DMS153 (cell line): Measurements from ENCODE around the gene CALN1.
"Not testable (repeated sequence)": the region's sequence is repeated elsewhere in the genome, so short reads cannot be mapped to it uniquely, and the experiment has no call there.

Experiments
- DNase-seq: peaks from one replicate; lab custom pipeline; 2025; lab: John Stamatoyannopoulos, UW

The CALN1 gene

GRCh38 chr7:71740174-71740560, 672.0 kb downstream of the CALN1 start:
- no peak for DNase-seq

GRCh38 chr7:71739520-71740173, 672.5 kb downstream of the CALN1 start:
- no peak for DNase-seq

DNA sequence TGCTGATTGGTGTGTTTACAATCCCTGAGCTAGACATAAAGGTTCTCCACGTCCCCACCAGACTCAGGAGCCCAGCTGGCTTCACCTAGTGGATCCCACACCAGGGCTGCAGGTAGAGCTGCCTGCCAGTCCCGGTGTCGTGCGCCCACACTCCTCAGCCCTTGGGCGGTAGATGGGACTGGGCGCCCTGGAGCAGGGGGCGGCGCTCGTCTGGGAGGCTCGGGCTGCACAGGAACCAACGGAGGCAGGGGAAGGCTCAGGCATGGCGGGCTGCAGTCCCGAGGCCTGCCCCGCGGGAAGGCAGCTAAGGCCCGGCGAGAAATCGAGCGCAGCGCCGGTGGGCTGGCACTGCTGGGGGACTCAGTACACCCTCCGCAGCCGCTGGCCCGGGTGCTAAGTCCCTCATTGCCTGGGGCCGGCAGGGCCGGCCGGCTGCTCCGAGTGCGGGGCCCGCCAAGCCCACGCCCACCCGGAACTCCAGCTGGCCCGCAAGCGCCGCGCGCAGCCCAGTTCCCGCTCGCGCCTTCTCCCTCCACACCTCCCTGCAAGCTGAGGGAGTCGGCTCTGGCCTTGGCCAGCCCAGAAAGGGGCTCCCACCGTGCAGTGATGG, 674.1 kb downstream of the CALN1 start:
- DNase-seq = not testable (repeated sequence)

GRCh38 chr7:71735961-71736556, 676.1 kb downstream of the CALN1 start:
- no peak for DNase-seq

GRCh38 chr7:71733107-71733870, 678.8 kb downstream of the CALN1 start:
- DNase-seq = no peak

DNA sequence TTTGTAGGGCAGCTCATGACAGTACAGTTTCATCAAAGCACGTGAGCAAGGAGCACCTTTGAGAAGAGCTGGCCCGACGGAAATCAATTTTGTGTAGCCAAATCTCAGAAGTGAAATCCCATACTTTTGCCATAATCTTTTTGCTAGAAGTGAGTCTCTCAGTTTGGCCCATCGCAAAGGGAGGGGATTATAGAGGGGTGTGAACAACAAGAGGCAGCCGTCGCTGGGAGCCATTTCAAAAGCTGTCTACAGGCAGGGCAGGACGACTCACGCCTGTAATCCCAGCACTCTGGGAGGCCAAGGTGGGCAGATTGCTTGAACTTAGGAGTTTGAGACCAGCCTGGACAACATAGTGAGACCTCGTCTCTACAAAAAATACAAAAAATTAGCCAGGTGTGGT, 680.4 kb downstream of the CALN1 start:
- DNase-seq = no peak
